WTC11 (cell line): ENCODE measurements around the gene FNIP2. TPM values are rescaled to one million over a fixed set of nuclear protein-coding genes. Genes with fewer than 3 reads are reported as not detected.

ENCODE experiments used
- ATAC-seq: fragments of 200-7000 bp; cut with Tn5 transposase; 2 replicates; pipeline ENCODE4 v1.10.0; 2021; ENCODE audit warnings: mild to moderate bottlenecking, moderate library complexity
- CTCF ChIA-PET: fragments of 300-600 bp; sonication (Branson Sonifier 250); formaldehyde crosslinking; loops from one replicate; lab custom pipeline; 2021; ENCODE audit warnings: antibody characterized with exemption; lab: Charles Lee
- POLR2A ChIA-PET: fragments of 350-600 bp; sonication (Branson Sonifier 250); formaldehyde crosslinking; loops from one replicate; lab custom pipeline; 2021; ENCODE audit warnings: antibody characterized with exemption; lab: Charles Lee
- DNase-seq: peaks from one replicate; pipeline ENCODE4 v3.0.0; 2021; ENCODE audit warnings: low spot score
- H3K27ac Mint-ChIP-seq: 2 replicates; pipeline ENCODE4 v1.8.0; 2021; ENCODE audit warnings: mixed read lengths
- H3K27me3 Mint-ChIP-seq: 2 replicates; pipeline ENCODE4 v1.8.0; 2021; ENCODE audit warnings: low read depth, mild to moderate bottlenecking, moderate library complexity, mixed read lengths
- H3K36me3 Mint-ChIP-seq: 2 replicates; pipeline ENCODE4 v1.8.0; 2021; ENCODE audit warnings: mixed read lengths
- H3K4me1 Mint-ChIP-seq: 2 replicates; pipeline ENCODE4 v1.8.0; 2022; ENCODE audit warnings: mixed read lengths
- H3K4me3 Mint-ChIP-seq: 2 replicates; pipeline ENCODE4 v1.8.0; 2021; ENCODE audit warnings: mild to moderate bottlenecking, moderate library complexity, mixed read lengths
- H3K9me3 Mint-ChIP-seq: 2 replicates; pipeline ENCODE4 v1.8.0; 2021; ENCODE audit warnings: mixed read lengths
- ATF1 ChIP-seq: sonication (generic); formaldehyde crosslinking; IDR thresholded peaks from 2 replicates; pipeline ENCODE4 v1.8.1; 2023; ENCODE audit warnings: mild to moderate bottlenecking, moderate library complexity, missing genetic modification reagents
- CBFB ChIP-seq: sonication (generic); formaldehyde crosslinking; IDR thresholded peaks from 2 replicates; pipeline ENCODE4 v1.8.1; 2022; ENCODE audit warnings: mild to moderate bottlenecking, low read depth, missing genetic modification reagents
- CREB1 ChIP-seq: sonication (generic); formaldehyde crosslinking; IDR thresholded peaks from 2 replicates; pipeline ENCODE4 v1.8.0; 2023; ENCODE audit warnings: mild to moderate bottlenecking, missing genetic modification reagents
- CTCF ChIP-seq: fragments of 200-600 bp; IDR thresholded peaks from 2 replicates; pipeline ENCODE4 v1.8.0; 2022; ENCODE audit warnings: antibody characterized with exemption
- GRHL2 ChIP-seq: fragments of 250-450 bp; sonication (Bioruptor Pico); IDR thresholded peaks from 2 replicates; pipeline ENCODE4 v1.8.0; 2022; ENCODE audit warnings: mild to moderate bottlenecking, moderate library complexity; ENCODE audit not compliant: insufficient replicate concordance, severe bottlenecking
- HMGA2 ChIP-seq: fragments of 250-450 bp; sonication (Bioruptor Pico); IDR thresholded peaks from 2 replicates; pipeline ENCODE4 v1.4.0; 2021; ENCODE audit warnings: mild to moderate bottlenecking, moderate library complexity
- IRF2 ChIP-seq: sonication (generic); formaldehyde crosslinking; IDR thresholded peaks from 2 replicates; pipeline ENCODE4 v1.8.0; 2022; ENCODE audit warnings: low read depth, missing genetic modification reagents, borderline replicate concordance
- JAZF1 ChIP-seq: fragments of 250-450 bp; sonication (Bioruptor Pico); IDR thresholded peaks from 2 replicates; pipeline ENCODE4 v1.9.0; 2021; ENCODE audit warnings: moderate library complexity, mild to moderate bottlenecking, inconsistent platforms
- JUN ChIP-seq: sonication (generic); formaldehyde crosslinking; IDR thresholded peaks from 2 replicates; pipeline ENCODE4 v1.8.0; 2023; ENCODE audit warnings: mild to moderate bottlenecking, missing genetic modification reagents
- MAX ChIP-seq: sonication (generic); formaldehyde crosslinking; IDR thresholded peaks from 2 replicates; pipeline ENCODE4 v1.8.0; 2022; ENCODE audit warnings: mild to moderate bottlenecking, missing genetic modification reagents
- MXD4 ChIP-seq: fragments of 250-450 bp; sonication (Bioruptor Pico); IDR thresholded peaks from 2 replicates; pipeline ENCODE4 v1.8.0; 2021; ENCODE audit warnings: mild to moderate bottlenecking, moderate library complexity, borderline replicate concordance
- NFYB ChIP-seq: sonication (generic); formaldehyde crosslinking; conservative IDR thresholded peaks from 2 replicates; pipeline ENCODE4 v1.8.0; 2022; ENCODE audit warnings: low read depth, missing genetic modification reagents
- PRRX2 ChIP-seq: fragments of 250-450 bp; sonication (Bioruptor Pico); IDR thresholded peaks from 2 replicates; pipeline ENCODE4 v1.8.0; 2021; ENCODE audit warnings: mild to moderate bottlenecking
- RELA ChIP-seq: sonication (generic); formaldehyde crosslinking; IDR thresholded peaks from 2 replicates; pipeline ENCODE4 v1.8.1; 2022; ENCODE audit warnings: missing genetic modification reagents, mild to moderate bottlenecking, borderline replicate concordance
- RORB ChIP-seq: fragments of 250-450 bp; sonication (Bioruptor Pico); IDR thresholded peaks from 2 replicates; pipeline ENCODE4 v1.9.0; 2021; ENCODE audit warnings: mild to moderate bottlenecking
- TEAD4 ChIP-seq: sonication (generic); formaldehyde crosslinking; IDR thresholded peaks from 2 replicates; pipeline ENCODE4 v1.8.0; 2022; ENCODE audit warnings: mild to moderate bottlenecking, missing genetic modification reagents
- ZNF317 ChIP-seq: sonication (generic); formaldehyde crosslinking; IDR thresholded peaks from 2 replicates; pipeline ENCODE4 v1.8.1; 2023; ENCODE audit warnings: low read depth, mild to moderate bottlenecking, moderate library complexity, missing genetic modification reagents, borderline replicate concordance
- total RNA-seq: library from RNA; stranded (reverse); gene quantifications from 3 replicates; pipeline ENCODE4 v1.2.3, GENCODE V29; 2021
- TF ChIP-seq, protein P1 (sequence below): sonication (generic); formaldehyde crosslinking; conservative IDR thresholded peaks from 2 replicates; pipeline ENCODE4 v1.8.1; 2023; ENCODE audit warnings: mild to moderate bottlenecking, low read depth, missing genetic modification reagents, moderate library complexity
- TF ChIP-seq, protein P2 (sequence below): sonication (generic); formaldehyde crosslinking; IDR thresholded peaks from 2 replicates; pipeline ENCODE4 v1.8.0; 2022; ENCODE audit warnings: mild to moderate bottlenecking, missing genetic modification reagents
- TF ChIP-seq, protein P3 (sequence below): sonication (generic); formaldehyde crosslinking; IDR thresholded peaks from 2 replicates; pipeline ENCODE4 v1.8.0; 2023; ENCODE audit warnings: missing genetic modification reagents, mild to moderate bottlenecking, borderline replicate concordance
- TF ChIP-seq, protein P4 (sequence below): sonication (generic); formaldehyde crosslinking; IDR thresholded peaks from 2 replicates; pipeline ENCODE4 v1.8.1; 2022; ENCODE audit warnings: missing genetic modification reagents, borderline replicate concordance

Gene FNIP2
- total RNA-seq, 1 experiment from 2014 or later = 8.6 TPM

- Mint-ChIP-seq H3K9me3 (no peaks in the 10 kb centered on the region), H3K27me3 (no peaks in the 10 kb centered on the region), H3K36me3 (no peaks in the 10 kb centered on the region; the same call in 1 of the 2 replicates), H3K27ac (no peak overlapping the region), H3K4me3 (no peak overlapping the region), H3K4me1 (no peaks in the 10 kb centered on the region)
- ChIA-PET CTCF (interaction anchor here (0.6 to 1.4 kb wide), 11 partner anchors 9 to 346 kb away, joined by 3 to 8 read pairs (median 4); no protein-coding TSS in a partner anchor), POLR2A (interaction anchor here (0.5 kb wide), 1 partner anchor 605 kb away, joined by 3 read pairs; no protein-coding TSS in a partner anchor)
- no peak for DNase-seq
- peak; percentile 83 for ATAC-seq
- TF ChIP-seq, protein P1, sequence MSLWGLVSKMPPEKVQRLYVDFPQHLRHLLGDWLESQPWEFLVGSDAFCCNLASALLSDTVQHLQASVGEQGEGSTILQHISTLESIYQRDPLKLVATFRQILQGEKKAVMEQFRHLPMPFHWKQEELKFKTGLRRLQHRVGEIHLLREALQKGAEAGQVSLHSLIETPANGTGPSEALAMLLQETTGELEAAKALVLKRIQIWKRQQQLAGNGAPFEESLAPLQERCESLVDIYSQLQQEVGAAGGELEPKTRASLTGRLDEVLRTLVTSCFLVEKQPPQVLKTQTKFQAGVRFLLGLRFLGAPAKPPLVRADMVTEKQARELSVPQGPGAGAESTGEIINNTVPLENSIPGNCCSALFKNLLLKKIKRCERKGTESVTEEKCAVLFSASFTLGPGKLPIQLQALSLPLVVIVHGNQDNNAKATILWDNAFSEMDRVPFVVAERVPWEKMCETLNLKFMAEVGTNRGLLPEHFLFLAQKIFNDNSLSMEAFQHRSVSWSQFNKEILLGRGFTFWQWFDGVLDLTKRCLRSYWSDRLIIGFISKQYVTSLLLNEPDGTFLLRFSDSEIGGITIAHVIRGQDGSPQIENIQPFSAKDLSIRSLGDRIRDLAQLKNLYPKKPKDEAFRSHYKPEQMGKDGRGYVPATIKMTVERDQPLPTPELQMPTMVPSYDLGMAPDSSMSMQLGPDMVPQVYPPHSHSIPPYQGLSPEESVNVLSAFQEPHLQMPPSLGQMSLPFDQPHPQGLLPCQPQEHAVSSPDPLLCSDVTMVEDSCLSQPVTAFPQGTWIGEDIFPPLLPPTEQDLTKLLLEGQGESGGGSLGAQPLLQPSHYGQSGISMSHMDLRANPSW (CRISPR knock-in tag) = no peak
- TF ChIP-seq CTCF = 0 out of 2 replicates have a peak, but pooled peaks have one; percentile 21
Observed at GRCh38 chr4:158856852-158857251, 88.0 kb downstream of the FNIP2 start.

GRCh38 chr4:158857951-158858350 is 89.1 kb downstream of the FNIP2 start:
- TF ChIP-seq, protein P2, sequence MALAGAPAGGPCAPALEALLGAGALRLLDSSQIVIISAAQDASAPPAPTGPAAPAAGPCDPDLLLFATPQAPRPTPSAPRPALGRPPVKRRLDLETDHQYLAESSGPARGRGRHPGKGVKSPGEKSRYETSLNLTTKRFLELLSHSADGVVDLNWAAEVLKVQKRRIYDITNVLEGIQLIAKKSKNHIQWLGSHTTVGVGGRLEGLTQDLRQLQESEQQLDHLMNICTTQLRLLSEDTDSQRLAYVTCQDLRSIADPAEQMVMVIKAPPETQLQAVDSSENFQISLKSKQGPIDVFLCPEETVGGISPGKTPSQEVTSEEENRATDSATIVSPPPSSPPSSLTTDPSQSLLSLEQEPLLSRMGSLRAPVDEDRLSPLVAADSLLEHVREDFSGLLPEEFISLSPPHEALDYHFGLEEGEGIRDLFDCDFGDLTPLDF (CRISPR knock-in tag) = no peak
- TF ChIP-seq NFYB (CRISPR knock-in tag) (no peak), MAX (no peak), JAZF1 (CRISPR knock-in tag) (no peak), TEAD4 (CRISPR knock-in tag) (no peak), CBFB (CRISPR knock-in tag) (no peak), GRHL2 (CRISPR knock-in tag) (no peak), MXD4 (CRISPR knock-in tag) (no peak), PRRX2 (CRISPR knock-in tag) (no peak), ATF1 (CRISPR knock-in tag) (no peak), RELA (CRISPR knock-in tag) (no peak), IRF2 (CRISPR knock-in tag) (no peak), HMGA2 (CRISPR knock-in tag) (no peak), JUN (CRISPR knock-in tag) (no peak), RORB (no peak), ZNF317 (CRISPR knock-in tag) (no peak), CREB1 (CRISPR knock-in tag) (no peak)
- TF ChIP-seq, protein P3, sequence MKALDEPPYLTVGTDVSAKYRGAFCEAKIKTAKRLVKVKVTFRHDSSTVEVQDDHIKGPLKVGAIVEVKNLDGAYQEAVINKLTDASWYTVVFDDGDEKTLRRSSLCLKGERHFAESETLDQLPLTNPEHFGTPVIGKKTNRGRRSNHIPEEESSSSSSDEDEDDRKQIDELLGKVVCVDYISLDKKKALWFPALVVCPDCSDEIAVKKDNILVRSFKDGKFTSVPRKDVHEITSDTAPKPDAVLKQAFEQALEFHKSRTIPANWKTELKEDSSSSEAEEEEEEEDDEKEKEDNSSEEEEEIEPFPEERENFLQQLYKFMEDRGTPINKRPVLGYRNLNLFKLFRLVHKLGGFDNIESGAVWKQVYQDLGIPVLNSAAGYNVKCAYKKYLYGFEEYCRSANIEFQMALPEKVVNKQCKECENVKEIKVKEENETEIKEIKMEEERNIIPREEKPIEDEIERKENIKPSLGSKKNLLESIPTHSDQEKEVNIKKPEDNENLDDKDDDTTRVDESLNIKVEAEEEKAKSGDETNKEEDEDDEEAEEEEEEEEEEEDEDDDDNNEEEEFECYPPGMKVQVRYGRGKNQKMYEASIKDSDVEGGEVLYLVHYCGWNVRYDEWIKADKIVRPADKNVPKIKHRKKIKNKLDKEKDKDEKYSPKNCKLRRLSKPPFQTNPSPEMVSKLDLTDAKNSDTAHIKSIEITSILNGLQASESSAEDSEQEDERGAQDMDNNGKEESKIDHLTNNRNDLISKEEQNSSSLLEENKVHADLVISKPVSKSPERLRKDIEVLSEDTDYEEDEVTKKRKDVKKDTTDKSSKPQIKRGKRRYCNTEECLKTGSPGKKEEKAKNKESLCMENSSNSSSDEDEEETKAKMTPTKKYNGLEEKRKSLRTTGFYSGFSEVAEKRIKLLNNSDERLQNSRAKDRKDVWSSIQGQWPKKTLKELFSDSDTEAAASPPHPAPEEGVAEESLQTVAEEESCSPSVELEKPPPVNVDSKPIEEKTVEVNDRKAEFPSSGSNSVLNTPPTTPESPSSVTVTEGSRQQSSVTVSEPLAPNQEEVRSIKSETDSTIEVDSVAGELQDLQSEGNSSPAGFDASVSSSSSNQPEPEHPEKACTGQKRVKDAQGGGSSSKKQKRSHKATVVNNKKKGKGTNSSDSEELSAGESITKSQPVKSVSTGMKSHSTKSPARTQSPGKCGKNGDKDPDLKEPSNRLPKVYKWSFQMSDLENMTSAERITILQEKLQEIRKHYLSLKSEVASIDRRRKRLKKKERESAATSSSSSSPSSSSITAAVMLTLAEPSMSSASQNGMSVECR (CRISPR knock-in tag) = no peak
- TF ChIP-seq, protein P4, sequence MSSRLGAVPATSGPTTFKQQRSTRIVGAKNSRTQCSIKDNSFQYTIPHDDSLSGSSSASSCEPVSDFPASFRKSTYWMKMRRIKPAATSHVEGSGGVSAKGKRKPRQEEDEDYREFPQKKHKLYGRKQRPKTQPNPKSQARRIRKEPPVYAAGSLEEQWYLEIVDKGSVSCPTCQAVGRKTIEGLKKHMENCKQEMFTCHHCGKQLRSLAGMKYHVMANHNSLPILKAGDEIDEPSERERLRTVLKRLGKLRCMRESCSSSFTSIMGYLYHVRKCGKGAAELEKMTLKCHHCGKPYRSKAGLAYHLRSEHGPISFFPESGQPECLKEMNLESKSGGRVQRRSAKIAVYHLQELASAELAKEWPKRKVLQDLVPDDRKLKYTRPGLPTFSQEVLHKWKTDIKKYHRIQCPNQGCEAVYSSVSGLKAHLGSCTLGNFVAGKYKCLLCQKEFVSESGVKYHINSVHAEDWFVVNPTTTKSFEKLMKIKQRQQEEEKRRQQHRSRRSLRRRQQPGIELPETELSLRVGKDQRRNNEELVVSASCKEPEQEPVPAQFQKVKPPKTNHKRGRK (CRISPR knock-in tag) = no peak
- ChIA-PET POLR2A (interaction anchor here (0.6 to 0.8 kb wide), 2 partner anchors 60 to 241 kb away, joined by 3 read pairs; no protein-coding TSS in a partner anchor), CTCF (no interaction called here)
- ATAC-seq (no peak), DNase-seq (no peak)
- no peak overlapping the region for H3K4me3 Mint-ChIP-seq
- H3K27me3 Mint-ChIP-seq = no peaks in the 10 kb centered on the region
- H3K36me3 Mint-ChIP-seq = no peaks in the 10 kb centered on the region; the same call in 1 of the 2 replicates
- H3K9me3 Mint-ChIP-seq = no peaks in the 10 kb centered on the region
- no peaks in the 10 kb centered on the region for H3K4me1 Mint-ChIP-seq
- H3K27ac Mint-ChIP-seq = no peak overlapping the region
